Hepatocyte (in vitro differentiated cells): Measurements from ENCODE around the gene UTS2. TPM values are rescaled to one million over a fixed set of nuclear protein-coding genes. Genes with fewer than 3 reads are reported as not detected.

Experiments
- DNase-seq: peaks from one replicate; pipeline ENCODE4 v3.0.0-alpha.2; 2016; ENCODE audit warnings: low spot score
- H2AFZ ChIP-seq: fragments of 200-600 bp; sonication (generic); 2 replicates; pipeline ENCODE4 v1.6.0; 2016; ENCODE audit warnings: antibody characterized with exemption, mild to moderate bottlenecking
- H3K27ac ChIP-seq: fragments of 200-600 bp; sonication (generic); 2 replicates; pipeline ENCODE4 v1.5.1; 2016; ENCODE audit warnings: mild to moderate bottlenecking
- H3K27me3 ChIP-seq: fragments of 200-600 bp; sonication (generic); 2 replicates; pipeline ENCODE4 v1.6.1; 2016
- H3K36me3 ChIP-seq: fragments of 200-600 bp; sonication (generic); replicated peaks from 2 replicates; pipeline ENCODE4 v1.5.1; 2016; ENCODE audit warnings: low read depth; ENCODE audit not compliant: insufficient read depth
- H3K4me1 ChIP-seq: fragments of 200-600 bp; sonication (generic); 2 replicates; pipeline ENCODE4 v1.5.1; 2016; ENCODE audit warnings: mild to moderate bottlenecking, moderate library complexity; ENCODE audit not compliant: insufficient read depth
- H3K4me2 ChIP-seq: fragments of 200-600 bp; sonication (generic); 2 replicates; pipeline ENCODE4 v1.6.0; 2016
- H3K4me3 ChIP-seq: fragments of 200-600 bp; sonication (generic); 2 replicates; pipeline ENCODE4 v1.5.1; 2016; ENCODE audit warnings: mild to moderate bottlenecking
- H3K79me2 ChIP-seq: fragments of 200-600 bp; sonication (generic); 2 replicates; pipeline ENCODE4 v1.6.0; 2017; ENCODE audit warnings: mild to moderate bottlenecking
- H3K9me2 ChIP-seq: fragments of 200-600 bp; sonication (generic); replicated peaks from 2 replicates; pipeline ENCODE4 v1.6.0; 2017; ENCODE audit warnings: mild to moderate bottlenecking; ENCODE audit not compliant: insufficient read depth
- H3K9me3 ChIP-seq: fragments of 200-600 bp; sonication (generic); 2 replicates; pipeline ENCODE4 v1.5.1; 2016; ENCODE audit warnings: low read depth, mild to moderate bottlenecking
- H4K20me1 ChIP-seq: fragments of 200-600 bp; sonication (generic); 2 replicates; pipeline ENCODE4 v1.6.0; 2016; ENCODE audit warnings: mild to moderate bottlenecking; ENCODE audit not compliant: insufficient read depth, poor library complexity, severe bottlenecking
- EZH2 ChIP-seq: fragments of 200-600 bp; sonication (generic); IDR thresholded peaks from 2 replicates; pipeline ENCODE4 v1.6.1; 2016; ENCODE audit warnings: antibody characterized with exemption, mild to moderate bottlenecking, borderline replicate concordance
- EZH2phosphoT487 ChIP-seq: fragments of 200-600 bp; sonication (generic); IDR thresholded peaks from one replicate; pipeline ENCODE4 v1.6.1; 2018; ENCODE audit warnings: antibody characterized with exemption, mild to moderate bottlenecking, low read depth, moderate library complexity; ENCODE audit not compliant: unreplicated experiment, severe bottlenecking
- WGBS: methylation state at CpG from one replicate; pipeline ENCODE4 v1.1.6; 2016; ENCODE audit warnings: low lambda C conversion rate; ENCODE audit errors: missing lambda C conversion rate; 5-methylcytosine and 5-hydroxymethylcytosine counted together
- polyA plus RNA-seq: library from polyadenylated mRNA; unstranded; fragments of >200 nt; fragmentation: Nextera tagmentation; extraction: Ambion mirVana; gene quantifications from 2 replicates; pipeline ENCODE4 v1.2.1, GENCODE V29; 2016
- total RNA-seq: library from RNA; depleted of rRNA; stranded (reverse); fragments of >200 nt; gene quantifications from 2 replicates; pipeline ENCODE4 v1.2.3, GENCODE V29; 2014
- TF ChIP-seq, protein P1 (sequence below): fragments of 200-600 bp; sonication (generic); IDR thresholded peaks from 2 replicates; pipeline ENCODE4 v1.5.1; 2016; ENCODE audit warnings: antibody characterized with exemption, mild to moderate bottlenecking; ENCODE audit not compliant: poor library complexity

UTS2 gene
- total and polyA plus RNA-seq, 2 experiments from 2014 or later, result 0.29 TPM; not detected in 1

DNA sequence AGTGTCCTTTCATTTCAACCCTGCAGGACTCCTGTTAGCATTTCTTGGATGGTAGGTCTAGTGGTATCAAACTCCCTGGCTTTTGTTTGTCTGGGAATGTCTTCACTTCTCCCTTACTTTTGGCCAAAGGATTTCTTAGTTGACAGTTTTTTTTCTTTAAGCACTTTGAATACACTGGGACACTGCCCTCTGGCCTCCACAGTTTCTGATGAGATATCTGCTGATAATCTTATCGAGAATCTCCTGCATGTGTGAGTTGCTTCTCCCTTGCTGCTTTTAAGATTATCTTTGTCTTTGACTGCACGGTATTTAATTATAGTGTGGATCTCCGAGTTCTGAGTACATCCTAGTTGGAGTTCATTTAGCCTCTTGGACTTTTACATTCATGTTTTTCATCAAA lies 13.3 kb downstream of the UTS2 start:
- H3K36me3 ChIP-seq, result no peaks in the 10 kb centered on the region
- no peaks in the 10 kb centered on the region for H3K9me2 ChIP-seq
- H3K27ac ChIP-seq, result no peak overlapping the region
- TF ChIP-seq EZH2, result no peak
- TF ChIP-seq, protein P1, sequence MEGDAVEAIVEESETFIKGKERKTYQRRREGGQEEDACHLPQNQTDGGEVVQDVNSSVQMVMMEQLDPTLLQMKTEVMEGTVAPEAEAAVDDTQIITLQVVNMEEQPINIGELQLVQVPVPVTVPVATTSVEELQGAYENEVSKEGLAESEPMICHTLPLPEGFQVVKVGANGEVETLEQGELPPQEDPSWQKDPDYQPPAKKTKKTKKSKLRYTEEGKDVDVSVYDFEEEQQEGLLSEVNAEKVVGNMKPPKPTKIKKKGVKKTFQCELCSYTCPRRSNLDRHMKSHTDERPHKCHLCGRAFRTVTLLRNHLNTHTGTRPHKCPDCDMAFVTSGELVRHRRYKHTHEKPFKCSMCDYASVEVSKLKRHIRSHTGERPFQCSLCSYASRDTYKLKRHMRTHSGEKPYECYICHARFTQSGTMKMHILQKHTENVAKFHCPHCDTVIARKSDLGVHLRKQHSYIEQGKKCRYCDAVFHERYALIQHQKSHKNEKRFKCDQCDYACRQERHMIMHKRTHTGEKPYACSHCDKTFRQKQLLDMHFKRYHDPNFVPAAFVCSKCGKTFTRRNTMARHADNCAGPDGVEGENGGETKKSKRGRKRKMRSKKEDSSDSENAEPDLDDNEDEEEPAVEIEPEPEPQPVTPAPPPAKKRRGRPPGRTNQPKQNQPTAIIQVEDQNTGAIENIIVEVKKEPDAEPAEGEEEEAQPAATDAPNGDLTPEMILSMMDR, result no peak
- TF ChIP-seq EZH2phosphoT487, result no peak
- H3K9me3 ChIP-seq, result no peaks in the 10 kb centered on the region
- no peaks in the 10 kb centered on the region for H4K20me1 ChIP-seq
- H2AFZ ChIP-seq, result no peak overlapping the region
- DNase-seq, result no peak
- no peak overlapping the region for H3K4me3 ChIP-seq
- no peaks in the 10 kb centered on the region for H3K4me1 ChIP-seq
- no peaks in the 10 kb centered on the region for H3K27me3 ChIP-seq
- WGBS, result 54% methylated on average over 3 of the region's 3 CpGs
- no peak overlapping the region for H3K4me2 ChIP-seq
- H3K79me2 ChIP-seq, result no peaks in the 10 kb centered on the region

DNA sequence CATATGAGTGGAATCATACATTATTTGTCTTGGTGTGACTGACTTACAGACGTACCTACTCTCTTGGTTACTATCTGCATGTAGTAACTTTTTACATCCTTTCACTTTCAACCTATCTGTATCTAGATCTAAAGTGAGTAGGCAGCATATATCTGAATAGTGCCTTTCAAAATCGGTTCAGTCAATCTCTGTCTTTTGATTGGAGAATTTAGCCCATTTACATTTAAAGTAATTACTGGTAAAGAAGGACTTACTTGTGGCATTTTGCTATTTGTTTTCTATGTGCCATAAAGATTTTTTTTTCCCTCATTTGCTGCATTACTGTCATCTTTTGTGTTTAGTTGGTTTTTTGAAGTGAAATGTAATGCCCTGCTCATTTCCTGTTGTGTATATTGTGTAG lies 14.2 kb downstream of the UTS2 start:
- Histone ChIP-seq H3K9me2 (no peaks in the 10 kb centered on the region), H3K27ac (no peak overlapping the region), H3K4me1 (no peaks in the 10 kb centered on the region), H3K79me2 (no peaks in the 10 kb centered on the region), H4K20me1 (no peaks in the 10 kb centered on the region), H3K4me3 (no peak overlapping the region), H3K9me3 (no peaks in the 10 kb centered on the region), H2AFZ (no peak overlapping the region), H3K4me2 (no peak overlapping the region), H3K36me3 (no peaks in the 10 kb centered on the region), H3K27me3 (no peaks in the 10 kb centered on the region)
- no peak for DNase-seq
- TF ChIP-seq, protein P1, result no peak
- no peak for TF ChIP-seq EZH2phosphoT487
- TF ChIP-seq EZH2, result no peak
- WGBS, result 90% methylated on average over 2 of the region's 2 CpGs

DNA sequence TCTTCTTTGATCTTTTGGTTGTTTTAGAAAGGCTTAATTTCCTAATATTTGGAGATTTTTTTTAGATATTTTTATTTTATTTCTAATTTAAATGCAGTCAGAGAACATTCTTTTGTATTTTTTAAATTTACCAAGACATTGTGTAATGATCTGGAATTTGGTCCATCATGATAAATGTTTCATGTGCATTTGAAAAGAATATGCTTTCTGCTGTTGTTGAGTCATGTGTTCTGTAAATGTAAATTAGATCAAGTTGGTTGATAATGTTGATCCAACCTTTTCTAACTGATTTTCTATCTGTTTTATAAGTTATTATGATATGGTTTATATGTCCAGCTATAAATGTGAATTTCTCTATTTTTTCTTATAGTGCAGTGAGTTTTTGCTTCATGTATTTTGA lies 19.8 kb downstream of the UTS2 start:
- Histone ChIP-seq H3K36me3 (no peaks in the 10 kb centered on the region), H3K4me2 (no peak overlapping the region), H3K27ac (no peak overlapping the region), H2AFZ (no peak overlapping the region), H3K9me2 (no peaks in the 10 kb centered on the region), H3K4me3 (no peak overlapping the region), H3K79me2 (no peaks in the 10 kb centered on the region), H4K20me1 (no peaks in the 10 kb centered on the region), H3K27me3 (no peaks in the 10 kb centered on the region), H3K4me1 (no peaks in the 10 kb centered on the region), H3K9me3 (no peaks in the 10 kb centered on the region)
- no peak for DNase-seq
- no peak for TF ChIP-seq EZH2phosphoT487
- no peak for TF ChIP-seq EZH2
- TF ChIP-seq, protein P1, result no peak

DNA sequence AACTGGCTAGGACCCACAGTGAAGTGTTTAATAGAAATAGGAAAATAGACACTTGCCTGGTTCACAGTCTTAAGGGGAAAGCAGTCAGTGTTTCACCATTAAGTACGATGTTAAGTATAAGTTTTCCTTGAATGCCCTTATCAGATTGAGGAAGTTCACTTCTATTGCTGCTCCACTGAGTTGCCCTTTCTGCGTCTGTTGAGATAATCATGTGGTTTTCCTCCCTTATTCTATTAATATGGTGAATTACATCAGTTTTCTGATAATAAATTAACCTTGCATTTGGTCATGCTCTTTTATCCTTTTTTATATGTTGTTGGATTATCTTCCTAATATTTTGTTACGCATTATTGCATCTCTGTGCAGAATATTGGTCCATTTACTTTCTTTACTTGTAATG lies 21.4 kb downstream of the UTS2 start:
- Histone ChIP-seq H4K20me1 (no peaks in the 10 kb centered on the region), H3K4me2 (no peak overlapping the region), H3K9me2 (no peaks in the 10 kb centered on the region), H2AFZ (no peak overlapping the region), H3K36me3 (no peaks in the 10 kb centered on the region), H3K4me1 (no peaks in the 10 kb centered on the region), H3K27ac (no peak overlapping the region), H3K27me3 (no peaks in the 10 kb centered on the region), H3K9me3 (no peaks in the 10 kb centered on the region), H3K4me3 (no peak overlapping the region), H3K79me2 (no peaks in the 10 kb centered on the region)
- DNase-seq, result no peak
- no peak for TF ChIP-seq EZH2phosphoT487
- TF ChIP-seq, protein P1, result no peak
- WGBS, result 83% methylated on average over 3 of the region's 3 CpGs
